ENCODE results near the gene ZSWIM6. TPM values are rescaled to one million over a fixed set of nuclear protein-coding genes. Genes with fewer than 3 reads are reported as not detected.

ZSWIM6 gene
- total RNA-seq, 1 donor from 2014 or later: 9.9 TPM

GRCh38 chr5:61385627-61386026 is 53.6 kb downstream of the ZSWIM6 start:
- H3K4me3 ChIP-seq (ENCODE audit: low read length in 3 of 3): no peak overlapping the region
- H3K9ac ChIP-seq (ENCODE audit: low read depth in 1 of 3, low read length in 3 of 3): no peak overlapping the region
- H3K9me3 ChIP-seq (ENCODE audit: control insufficient read depth in 3 of 3, low read length in 3 of 3): no peaks in the 10 kb centered on the region
- H3K36me3 ChIP-seq (ENCODE audit: control insufficient read depth in 3 of 3, insufficient read depth in 3 of 3, low read length in 3 of 3): no peaks in the 10 kb centered on the region
- no peak overlapping the region for H3K27ac ChIP-seq (ENCODE audit: low read depth, low read length)
- peaks cover 0 to 2% (median 0%) of the 10 kb centered on the region in 3 donors for H3K4me1 ChIP-seq (ENCODE audit: control insufficient read depth in 3 of 3, insufficient read depth in 3 of 3, low read length in 3 of 3)
- no peaks in the 10 kb centered on the region for H3K27me3 ChIP-seq (ENCODE audit: control insufficient read depth in 3 of 3, insufficient read depth in 3 of 3, low read length in 3 of 3)

GRCh38 chr5:61386045-61386800 is 54.2 kb downstream of the ZSWIM6 start:
- no peaks in the 10 kb centered on the region for H3K9me3 ChIP-seq (ENCODE audit: control insufficient read depth in 3 of 3, low read length in 3 of 3)
- H3K36me3 ChIP-seq (ENCODE audit: control insufficient read depth in 3 of 3, insufficient read depth in 3 of 3, low read length in 3 of 3): no peaks in the 10 kb centered on the region
- H3K9ac ChIP-seq (ENCODE audit: low read depth in 1 of 3, low read length in 3 of 3): no peak overlapping the region
- no peak overlapping the region for H3K27ac ChIP-seq (ENCODE audit: low read depth, low read length)
- H3K27me3 ChIP-seq (ENCODE audit: control insufficient read depth in 3 of 3, insufficient read depth in 3 of 3, low read length in 3 of 3): no peaks in the 10 kb centered on the region
- H3K4me1 ChIP-seq (ENCODE audit: control insufficient read depth in 3 of 3, insufficient read depth in 3 of 3, low read length in 3 of 3): peaks cover 0 to 2% (median 0%) of the 10 kb centered on the region in 3 donors
- H3K4me3 ChIP-seq (ENCODE audit: low read length in 3 of 3): no peak overlapping the region

- no peak overlapping the region for H3K9ac ChIP-seq (ENCODE audit: low read depth in 1 of 3, low read length in 3 of 3)
- no peak overlapping the region for H3K27ac ChIP-seq (ENCODE audit: low read depth, low read length)
- no peaks in the 10 kb centered on the region for H3K36me3 ChIP-seq (ENCODE audit: control insufficient read depth in 3 of 3, insufficient read depth in 3 of 3, low read length in 3 of 3)
- H3K4me1 ChIP-seq (ENCODE audit: control insufficient read depth in 3 of 3, insufficient read depth in 3 of 3, low read length in 3 of 3): peaks cover 0 to 2% (median 0%) of the 10 kb centered on the region in 3 donors
- H3K4me3 ChIP-seq (ENCODE audit: low read length in 3 of 3): no peak overlapping the region
- H3K27me3 ChIP-seq (ENCODE audit: control insufficient read depth in 3 of 3, insufficient read depth in 3 of 3, low read length in 3 of 3): no peaks in the 10 kb centered on the region
- no peaks in the 10 kb centered on the region for H3K9me3 ChIP-seq (ENCODE audit: control insufficient read depth in 3 of 3, low read length in 3 of 3)
Measured at GRCh38 chr5:61389609-61390008, 57.6 kb downstream of the ZSWIM6 start.

GRCh38 chr5:61394078-61394704 is 62.1 kb downstream of the ZSWIM6 start:
- Histone ChIP-seq H3K4me1 (ENCODE audit: control insufficient read depth in 3 of 3, insufficient read depth in 3 of 3, low read length in 3 of 3) (peaks cover 0 to 3% (median 0%) of the 10 kb centered on the region in 3 donors), H3K36me3 (ENCODE audit: control insufficient read depth in 3 of 3, insufficient read depth in 3 of 3, low read length in 3 of 3) (no peaks in the 10 kb centered on the region), H3K27me3 (ENCODE audit: control insufficient read depth in 3 of 3, insufficient read depth in 3 of 3, low read length in 3 of 3) (no peaks in the 10 kb centered on the region), H3K9ac (ENCODE audit: low read depth in 1 of 3, low read length in 3 of 3) (no peak overlapping the region), H3K4me3 (ENCODE audit: low read length in 3 of 3) (no peak overlapping the region), H3K27ac (ENCODE audit: low read depth, low read length) (no peak overlapping the region), H3K9me3 (ENCODE audit: control insufficient read depth in 3 of 3, low read length in 3 of 3) (no peaks in the 10 kb centered on the region)

- no peaks in the 10 kb centered on the region for H3K27me3 ChIP-seq (ENCODE audit: control insufficient read depth in 3 of 3, insufficient read depth in 3 of 3, low read length in 3 of 3)
- peaks cover 0 to 3% (median 0%) of the 10 kb centered on the region in 3 donors for H3K4me1 ChIP-seq (ENCODE audit: control insufficient read depth in 3 of 3, insufficient read depth in 3 of 3, low read length in 3 of 3)
- no peak overlapping the region for H3K27ac ChIP-seq (ENCODE audit: low read depth, low read length)
- no peak overlapping the region for H3K9ac ChIP-seq (ENCODE audit: low read depth in 1 of 3, low read length in 3 of 3)
- H3K36me3 ChIP-seq (ENCODE audit: control insufficient read depth in 3 of 3, insufficient read depth in 3 of 3, low read length in 3 of 3): no peaks in the 10 kb centered on the region
- H3K9me3 ChIP-seq (ENCODE audit: control insufficient read depth in 3 of 3, low read length in 3 of 3): no peaks in the 10 kb centered on the region
- H3K4me3 ChIP-seq (ENCODE audit: low read length in 3 of 3): no peak overlapping the region
Measured at GRCh38 chr5:61394793-61395192, 62.7 kb downstream of the ZSWIM6 start.

- no peak overlapping the region for H3K4me3 ChIP-seq (ENCODE audit: low read length in 3 of 3)
- no peaks in the 10 kb centered on the region for H3K9me3 ChIP-seq (ENCODE audit: control insufficient read depth in 3 of 3, low read length in 3 of 3)
- no peak overlapping the region for H3K9ac ChIP-seq (ENCODE audit: low read depth in 1 of 3, low read length in 3 of 3)
- no peaks in the 10 kb centered on the region for H3K36me3 ChIP-seq (ENCODE audit: control insufficient read depth in 3 of 3, insufficient read depth in 3 of 3, low read length in 3 of 3)
- H3K27me3 ChIP-seq (ENCODE audit: control insufficient read depth in 3 of 3, insufficient read depth in 3 of 3, low read length in 3 of 3): no peaks in the 10 kb centered on the region
- H3K27ac ChIP-seq (ENCODE audit: low read depth, low read length): no peak overlapping the region
- H3K4me1 ChIP-seq (ENCODE audit: control insufficient read depth in 3 of 3, insufficient read depth in 3 of 3, low read length in 3 of 3): peaks cover 0 to 3% (median 0%) of the 10 kb centered on the region in 3 donors
Measured at GRCh38 chr5:61397238-61397637, 65.2 kb downstream of the ZSWIM6 start.

GRCh38 chr5:61397937-61398336 is 65.9 kb downstream of the ZSWIM6 start:
- no peak overlapping the region for H3K4me3 ChIP-seq (ENCODE audit: low read length in 3 of 3)
- H3K27me3 ChIP-seq (ENCODE audit: control insufficient read depth in 3 of 3, insufficient read depth in 3 of 3, low read length in 3 of 3): no peaks in the 10 kb centered on the region
- no peak overlapping the region for H3K9ac ChIP-seq (ENCODE audit: low read depth in 1 of 3, low read length in 3 of 3)
- no peaks in the 10 kb centered on the region for H3K9me3 ChIP-seq (ENCODE audit: control insufficient read depth in 3 of 3, low read length in 3 of 3)
- no peak overlapping the region for H3K27ac ChIP-seq (ENCODE audit: low read depth, low read length)
- H3K4me1 ChIP-seq (ENCODE audit: control insufficient read depth in 3 of 3, insufficient read depth in 3 of 3, low read length in 3 of 3): peaks cover 0 to 3% (median 0%) of the 10 kb centered on the region in 3 donors
- H3K36me3 ChIP-seq (ENCODE audit: control insufficient read depth in 3 of 3, insufficient read depth in 3 of 3, low read length in 3 of 3): no peaks in the 10 kb centered on the region

GRCh38 chr5:61398440-61398839 is 66.4 kb downstream of the ZSWIM6 start:
- H3K4me3 ChIP-seq (ENCODE audit: low read length in 3 of 3): no peak overlapping the region
- H3K36me3 ChIP-seq (ENCODE audit: control insufficient read depth in 3 of 3, insufficient read depth in 3 of 3, low read length in 3 of 3): no peaks in the 10 kb centered on the region
- H3K9me3 ChIP-seq (ENCODE audit: control insufficient read depth in 3 of 3, low read length in 3 of 3): no peaks in the 10 kb centered on the region
- H3K4me1 ChIP-seq (ENCODE audit: control insufficient read depth in 3 of 3, insufficient read depth in 3 of 3, low read length in 3 of 3): peaks cover 0 to 3% (median 0%) of the 10 kb centered on the region in 3 donors
- H3K27ac ChIP-seq (ENCODE audit: low read depth, low read length): no peak overlapping the region
- H3K27me3 ChIP-seq (ENCODE audit: control insufficient read depth in 3 of 3, insufficient read depth in 3 of 3, low read length in 3 of 3): no peaks in the 10 kb centered on the region
- H3K9ac ChIP-seq (ENCODE audit: low read depth in 1 of 3, low read length in 3 of 3): no peak overlapping the region

- H3K36me3 ChIP-seq (ENCODE audit: control insufficient read depth in 3 of 3, insufficient read depth in 3 of 3, low read length in 3 of 3): no peaks in the 10 kb centered on the region
- no peaks in the 10 kb centered on the region for H3K27me3 ChIP-seq (ENCODE audit: control insufficient read depth in 3 of 3, insufficient read depth in 3 of 3, low read length in 3 of 3)
- H3K27ac ChIP-seq (ENCODE audit: low read depth, low read length): no peak overlapping the region
- H3K9ac ChIP-seq (ENCODE audit: low read depth in 1 of 3, low read length in 3 of 3): no peak overlapping the region
- H3K4me1 ChIP-seq (ENCODE audit: control insufficient read depth in 3 of 3, insufficient read depth in 3 of 3, low read length in 3 of 3): peaks cover 0 to 2% (median 0%) of the 10 kb centered on the region in 3 donors
- no peaks in the 10 kb centered on the region for H3K9me3 ChIP-seq (ENCODE audit: control insufficient read depth in 3 of 3, low read length in 3 of 3)
- no peak overlapping the region for H3K4me3 ChIP-seq (ENCODE audit: low read length in 3 of 3)
Measured at GRCh38 chr5:61399679-61400078, 67.6 kb downstream of the ZSWIM6 start.

GRCh38 chr5:61401726-61402125 is 69.7 kb downstream of the ZSWIM6 start:
- Histone ChIP-seq H3K9me3 (ENCODE audit: control insufficient read depth in 3 of 3, low read length in 3 of 3) (no peaks in the 10 kb centered on the region), H3K27ac (ENCODE audit: low read depth, low read length) (no peak overlapping the region), H3K4me1 (ENCODE audit: control insufficient read depth in 3 of 3, insufficient read depth in 3 of 3, low read length in 3 of 3) (no peaks in the 10 kb centered on the region), H3K36me3 (ENCODE audit: control insufficient read depth in 3 of 3, insufficient read depth in 3 of 3, low read length in 3 of 3) (no peaks in the 10 kb centered on the region), H3K4me3 (ENCODE audit: low read length in 3 of 3) (no peak overlapping the region), H3K27me3 (ENCODE audit: control insufficient read depth in 3 of 3, insufficient read depth in 3 of 3, low read length in 3 of 3) (no peaks in the 10 kb centered on the region), H3K9ac (ENCODE audit: low read depth in 1 of 3, low read length in 3 of 3) (no peak overlapping the region)
